IMR-90 (cell line): ENCODE measurements around the gene ERRFI1.

Experiments
- MAZ ChIP-seq: IDR thresholded peaks from 2 replicates; pipeline ENCODE4 v1.6.1; 2012; ENCODE audit warnings: low read depth, mild to moderate bottlenecking, low read length, improper control_type of control experiment, moderate library complexity, borderline replicate concordance
- MXI1 ChIP-seq: IDR thresholded peaks from 2 replicates; pipeline ENCODE4 v1.6.1; 2012; ENCODE audit warnings: low read depth, mild to moderate bottlenecking, low read length, moderate library complexity, borderline replicate concordance
- POLR2A ChIP-seq: IDR thresholded peaks from 2 replicates; pipeline ENCODE4 v1.6.1; 2012; ENCODE audit warnings: mild to moderate bottlenecking, low read depth, low read length
- RAD21 ChIP-seq: IDR thresholded peaks from 2 replicates; pipeline ENCODE4 v1.6.1; 2012; ENCODE audit warnings: low read length, improper control_type of control experiment
- RFX5 ChIP-seq: IDR thresholded peaks from 2 replicates; pipeline ENCODE4 v1.8.0; 2012; ENCODE audit warnings: low read depth, mild to moderate bottlenecking, low read length, moderate library complexity
- SMC3 ChIP-seq: fragments of 150-350 bp; IDR thresholded peaks from 2 replicates; pipeline ENCODE4 v1.6.1; 2016; ENCODE audit warnings: low read depth, mild to moderate bottlenecking, antibody characterized with exemption, low read length, moderate library complexity
- TF ChIP-seq, protein P1 (sequence below): conservative IDR thresholded peaks from 2 replicates; pipeline ENCODE4 v1.5.1; 2012; ENCODE audit warnings: mild to moderate bottlenecking, low read depth, low read length, improper control_type of control experiment
- TF ChIP-seq, protein P2 (sequence below): fragments of 150-350 bp; IDR thresholded peaks from 2 replicates; pipeline ENCODE4 v1.6.1; 2016; ENCODE audit warnings: low read depth, mild to moderate bottlenecking, low read length, moderate library complexity, borderline replicate concordance
- TF ChIP-seq, protein P3 (sequence below): fragments of 150-350 bp; IDR thresholded peaks from 2 replicates; pipeline ENCODE4 v1.6.1; 2017; ENCODE audit warnings: mild to moderate bottlenecking, antibody characterized with exemption, low read length, low read depth

DNA sequence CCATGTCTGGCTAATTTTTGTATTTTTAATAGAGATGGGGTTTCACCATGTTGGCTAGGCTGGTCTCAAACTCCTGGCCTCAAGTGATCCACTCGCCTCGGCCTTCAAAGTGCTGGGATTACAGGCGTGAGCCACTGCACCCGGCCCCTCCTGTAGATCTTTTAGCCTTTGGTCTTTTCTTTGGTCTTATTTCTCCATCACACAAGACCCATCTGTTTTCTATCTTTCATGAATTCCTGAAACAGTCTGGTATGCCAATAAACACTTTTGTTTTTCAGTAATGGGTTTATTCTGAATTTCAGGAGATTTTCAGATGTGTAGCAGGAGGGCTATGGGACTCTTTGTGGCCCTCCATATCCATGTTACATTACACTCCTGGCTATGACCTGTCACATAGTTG is 23.2 kb downstream of the ERRFI1 start:
- TF ChIP-seq POLR2A (no peak), MXI1 (no peak), RAD21 (no peak), RFX5 (no peak), SMC3 (no peak), MAZ (no peak)
- TF ChIP-seq, protein P1, sequence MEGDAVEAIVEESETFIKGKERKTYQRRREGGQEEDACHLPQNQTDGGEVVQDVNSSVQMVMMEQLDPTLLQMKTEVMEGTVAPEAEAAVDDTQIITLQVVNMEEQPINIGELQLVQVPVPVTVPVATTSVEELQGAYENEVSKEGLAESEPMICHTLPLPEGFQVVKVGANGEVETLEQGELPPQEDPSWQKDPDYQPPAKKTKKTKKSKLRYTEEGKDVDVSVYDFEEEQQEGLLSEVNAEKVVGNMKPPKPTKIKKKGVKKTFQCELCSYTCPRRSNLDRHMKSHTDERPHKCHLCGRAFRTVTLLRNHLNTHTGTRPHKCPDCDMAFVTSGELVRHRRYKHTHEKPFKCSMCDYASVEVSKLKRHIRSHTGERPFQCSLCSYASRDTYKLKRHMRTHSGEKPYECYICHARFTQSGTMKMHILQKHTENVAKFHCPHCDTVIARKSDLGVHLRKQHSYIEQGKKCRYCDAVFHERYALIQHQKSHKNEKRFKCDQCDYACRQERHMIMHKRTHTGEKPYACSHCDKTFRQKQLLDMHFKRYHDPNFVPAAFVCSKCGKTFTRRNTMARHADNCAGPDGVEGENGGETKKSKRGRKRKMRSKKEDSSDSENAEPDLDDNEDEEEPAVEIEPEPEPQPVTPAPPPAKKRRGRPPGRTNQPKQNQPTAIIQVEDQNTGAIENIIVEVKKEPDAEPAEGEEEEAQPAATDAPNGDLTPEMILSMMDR: no peak
- TF ChIP-seq, protein P2, sequence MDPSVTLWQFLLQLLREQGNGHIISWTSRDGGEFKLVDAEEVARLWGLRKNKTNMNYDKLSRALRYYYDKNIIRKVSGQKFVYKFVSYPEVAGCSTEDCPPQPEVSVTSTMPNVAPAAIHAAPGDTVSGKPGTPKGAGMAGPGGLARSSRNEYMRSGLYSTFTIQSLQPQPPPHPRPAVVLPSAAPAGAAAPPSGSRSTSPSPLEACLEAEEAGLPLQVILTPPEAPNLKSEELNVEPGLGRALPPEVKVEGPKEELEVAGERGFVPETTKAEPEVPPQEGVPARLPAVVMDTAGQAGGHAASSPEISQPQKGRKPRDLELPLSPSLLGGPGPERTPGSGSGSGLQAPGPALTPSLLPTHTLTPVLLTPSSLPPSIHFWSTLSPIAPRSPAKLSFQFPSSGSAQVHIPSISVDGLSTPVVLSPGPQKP: no peak
- TF ChIP-seq, protein P3, sequence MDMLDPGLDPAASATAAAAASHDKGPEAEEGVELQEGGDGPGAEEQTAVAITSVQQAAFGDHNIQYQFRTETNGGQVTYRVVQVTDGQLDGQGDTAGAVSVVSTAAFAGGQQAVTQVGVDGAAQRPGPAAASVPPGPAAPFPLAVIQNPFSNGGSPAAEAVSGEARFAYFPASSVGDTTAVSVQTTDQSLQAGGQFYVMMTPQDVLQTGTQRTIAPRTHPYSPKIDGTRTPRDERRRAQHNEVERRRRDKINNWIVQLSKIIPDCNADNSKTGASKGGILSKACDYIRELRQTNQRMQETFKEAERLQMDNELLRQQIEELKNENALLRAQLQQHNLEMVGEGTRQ: no peak
